ENCODE data around the gene L3MBTL2. TPM values are rescaled to one million over a fixed set of nuclear protein-coding genes. Genes with fewer than 3 reads are reported as not detected.
A peak's percentile ranks its signal among the peaks of the same experiment; 100 is the strongest.
"Not testable (repeated sequence)": the region's sequence is repeated elsewhere in the genome, so short reads cannot be mapped to it uniquely, and the experiment has no call there.

L3MBTL2 gene
- total and polyA plus RNA-seq, 2 donors (not counting 1 experiment from before 2014, with no cell fraction given) = 22.5 to 37.3 TPM

DNA sequence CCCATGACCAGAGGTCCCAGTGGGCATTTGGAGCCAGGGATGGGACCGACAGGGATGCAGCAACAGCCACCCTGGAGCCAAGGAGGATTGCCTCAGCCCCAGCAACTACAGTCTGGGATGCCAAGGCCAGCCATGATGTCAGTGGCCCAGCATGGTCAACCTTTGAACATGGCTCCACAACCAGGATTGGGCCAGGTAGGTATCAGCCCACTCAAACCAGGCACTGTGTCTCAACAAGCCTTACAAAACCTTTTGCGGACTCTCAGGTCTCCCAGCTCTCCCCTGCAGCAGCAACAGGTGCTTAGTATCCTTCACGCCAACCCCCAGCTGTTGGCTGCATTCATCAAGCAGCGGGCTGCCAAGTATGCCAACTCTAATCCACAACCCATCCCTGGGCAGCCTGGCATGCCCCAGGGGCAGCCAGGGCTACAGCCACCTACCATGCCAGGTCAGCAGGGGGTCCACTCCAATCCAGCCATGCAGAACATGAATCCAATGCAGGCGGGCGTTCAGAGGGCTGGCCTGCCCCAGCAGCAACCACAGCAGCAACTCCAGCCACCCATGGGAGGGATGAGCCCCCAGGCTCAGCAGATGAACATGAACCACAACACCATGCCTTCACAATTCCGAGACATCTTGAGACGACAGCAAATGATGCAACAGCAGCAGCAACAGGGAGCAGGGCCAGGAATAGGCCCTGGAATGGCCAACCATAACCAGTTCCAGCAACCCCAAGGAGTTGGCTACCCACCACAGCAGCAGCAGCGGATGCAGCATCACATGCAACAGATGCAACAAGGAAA, 27.3 kb upstream of the L3MBTL2 start:
- CTCF ChIA-PET = interaction anchor here (1.7 kb wide), 1 partner anchor 255 kb away, joined by 4 read pairs; no protein-coding TSS in a partner anchor
- Mint-ChIP-seq H3K4me3 (no peak overlapping the region), H3K9me3 (ENCODE audit: insufficient read depth) (no peaks in the 10 kb centered on the region), H3K4me1 (peaks cover 27% of the 10 kb centered on the region), H3K27ac (no peak overlapping the region), H3K27me3 (no peaks in the 10 kb centered on the region)
- Histone ChIP-seq H3K4me3 (ENCODE audit: control extremely low read depth in 1 of 5, extremely low read depth in 1 of 5, insufficient read depth in 1 of 5, low read depth in 2 of 5, low read length in 4 of 5) (no peak overlapping the region), H3K4me2 (replicated peaks; ENCODE audit: low read depth, low read length, poor library complexity, severe bottlenecking) (no peak overlapping the region), H2AFZ (ENCODE audit: insufficient read depth, low read depth, low read length, poor library complexity, severe bottlenecking) (no peak overlapping the region), H3K36me3 (replicated peaks in 1 of 2; ENCODE audit: control extremely low read depth in 1 of 2, control insufficient read depth in 1 of 2, extremely low read depth in 1 of 2, insufficient read depth in 2 of 2, low read length in 1 of 2) (peaks cover 18 to 75% of the 10 kb centered on the region in 2 experiments), H3K9me3 (ENCODE audit: control extremely low read depth in 1 of 3, control insufficient read depth in 2 of 3, insufficient read depth in 1 of 3, low read length in 2 of 3) (peaks cover 0 to 4% (median 0%) of the 10 kb centered on the region in 3 donors), H3K9ac (ENCODE audit: low read length) (no peak overlapping the region), H3K79me2 (ENCODE audit: control insufficient read depth, insufficient read depth, low read length) (no peaks in the 10 kb centered on the region), H3K27me3 (replicated peaks in 1 of 4; ENCODE audit: control extremely low read depth in 1 of 4, control insufficient read depth in 3 of 4, insufficient read depth in 4 of 4, low read length in 3 of 4) (no peaks in the 10 kb centered on the region), H3K27ac (ENCODE audit: low read length in 2 of 2) (no peak overlapping the region), H3K4me1 (ENCODE audit: control insufficient read depth in 2 of 2, insufficient read depth in 2 of 2, low read length in 2 of 2) (peaks cover 3 to 5% of the 10 kb centered on the region in 2 donors), H4K20me1 (ENCODE audit: control insufficient read depth, insufficient read depth, low read length, poor library complexity, severe bottlenecking) (peaks cover 29% of the 10 kb centered on the region)
- POLR2A ChIA-PET = no interaction called here
- TF ChIP-seq, protein P1, sequence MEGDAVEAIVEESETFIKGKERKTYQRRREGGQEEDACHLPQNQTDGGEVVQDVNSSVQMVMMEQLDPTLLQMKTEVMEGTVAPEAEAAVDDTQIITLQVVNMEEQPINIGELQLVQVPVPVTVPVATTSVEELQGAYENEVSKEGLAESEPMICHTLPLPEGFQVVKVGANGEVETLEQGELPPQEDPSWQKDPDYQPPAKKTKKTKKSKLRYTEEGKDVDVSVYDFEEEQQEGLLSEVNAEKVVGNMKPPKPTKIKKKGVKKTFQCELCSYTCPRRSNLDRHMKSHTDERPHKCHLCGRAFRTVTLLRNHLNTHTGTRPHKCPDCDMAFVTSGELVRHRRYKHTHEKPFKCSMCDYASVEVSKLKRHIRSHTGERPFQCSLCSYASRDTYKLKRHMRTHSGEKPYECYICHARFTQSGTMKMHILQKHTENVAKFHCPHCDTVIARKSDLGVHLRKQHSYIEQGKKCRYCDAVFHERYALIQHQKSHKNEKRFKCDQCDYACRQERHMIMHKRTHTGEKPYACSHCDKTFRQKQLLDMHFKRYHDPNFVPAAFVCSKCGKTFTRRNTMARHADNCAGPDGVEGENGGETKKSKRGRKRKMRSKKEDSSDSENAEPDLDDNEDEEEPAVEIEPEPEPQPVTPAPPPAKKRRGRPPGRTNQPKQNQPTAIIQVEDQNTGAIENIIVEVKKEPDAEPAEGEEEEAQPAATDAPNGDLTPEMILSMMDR (IDR thresholded peaks at IDR 0.05) = no peak
- no peak for TF ChIP-seq EZH2 (IDR thresholded peaks at IDR 0.05; ENCODE audit: borderline replicate concordance, insufficient read depth, low read depth, low read length, poor library complexity, severe bottlenecking)
- DNase-seq (no peak), ATAC-seq (ENCODE audit: low read depth) (no peak)
- 100% methylated on average over 6 of the region's 9 CpGs for WGBS (ENCODE audit: insufficient coverage)
- intact Hi-C loops (cut with micrococcal nuclease) = no loop called here

DNA sequence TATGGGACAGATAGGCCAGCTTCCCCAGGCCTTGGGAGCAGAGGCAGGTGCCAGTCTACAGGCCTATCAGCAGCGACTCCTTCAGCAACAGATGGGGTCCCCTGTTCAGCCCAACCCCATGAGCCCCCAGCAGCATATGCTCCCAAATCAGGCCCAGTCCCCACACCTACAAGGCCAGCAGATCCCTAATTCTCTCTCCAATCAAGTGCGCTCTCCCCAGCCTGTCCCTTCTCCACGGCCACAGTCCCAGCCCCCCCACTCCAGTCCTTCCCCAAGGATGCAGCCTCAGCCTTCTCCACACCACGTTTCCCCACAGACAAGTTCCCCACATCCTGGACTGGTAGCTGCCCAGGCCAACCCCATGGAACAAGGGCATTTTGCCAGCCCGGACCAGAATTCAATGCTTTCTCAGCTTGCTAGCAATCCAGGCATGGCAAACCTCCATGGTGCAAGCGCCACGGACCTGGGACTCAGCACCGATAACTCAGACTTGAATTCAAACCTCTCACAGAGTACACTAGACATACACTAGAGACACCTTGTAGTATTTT, 26.6 kb upstream of the L3MBTL2 start:
- CTCF ChIA-PET = no interaction called here
- intact Hi-C loops (cut with micrococcal nuclease) = no loop called here
- Histone ChIP-seq H3K27ac (ENCODE audit: low read length in 2 of 2) (no peak overlapping the region), H3K27me3 (replicated peaks in 1 of 4; ENCODE audit: control extremely low read depth in 1 of 4, control insufficient read depth in 3 of 4, insufficient read depth in 4 of 4, low read length in 3 of 4) (no peaks in the 10 kb centered on the region), H3K4me3 (ENCODE audit: control extremely low read depth in 1 of 5, extremely low read depth in 1 of 5, insufficient read depth in 1 of 5, low read depth in 2 of 5, low read length in 4 of 5) (no peak overlapping the region), H3K4me2 (replicated peaks; ENCODE audit: low read depth, low read length, poor library complexity, severe bottlenecking) (no peak overlapping the region), H2AFZ (ENCODE audit: insufficient read depth, low read depth, low read length, poor library complexity, severe bottlenecking) (no peak overlapping the region), H3K9me3 (ENCODE audit: control extremely low read depth in 1 of 3, control insufficient read depth in 2 of 3, insufficient read depth in 1 of 3, low read length in 2 of 3) (peaks cover 0 to 4% (median 0%) of the 10 kb centered on the region in 3 donors), H3K4me1 (ENCODE audit: control insufficient read depth in 2 of 2, insufficient read depth in 2 of 2, low read length in 2 of 2) (peaks cover 3 to 5% of the 10 kb centered on the region in 2 donors), H3K36me3 (replicated peaks in 1 of 2; ENCODE audit: control extremely low read depth in 1 of 2, control insufficient read depth in 1 of 2, extremely low read depth in 1 of 2, insufficient read depth in 2 of 2, low read length in 1 of 2) (peaks cover 12 to 69% of the 10 kb centered on the region in 2 experiments), H3K79me2 (ENCODE audit: control insufficient read depth, insufficient read depth, low read length) (no peaks in the 10 kb centered on the region), H4K20me1 (ENCODE audit: control insufficient read depth, insufficient read depth, low read length, poor library complexity, severe bottlenecking) (peaks cover 29% of the 10 kb centered on the region), H3K9ac (ENCODE audit: low read length) (no peak overlapping the region)
- Mint-ChIP-seq H3K27me3 (no peaks in the 10 kb centered on the region), H3K9me3 (ENCODE audit: insufficient read depth) (no peaks in the 10 kb centered on the region), H3K4me3 (no peak overlapping the region), H3K4me1 (peaks cover 27% of the 10 kb centered on the region), H3K27ac (peak overlapping the region; percentile 56)
- TF ChIP-seq, protein P1 (IDR thresholded peaks at IDR 0.05) = no peak
- no peak for TF ChIP-seq EZH2 (IDR thresholded peaks at IDR 0.05; ENCODE audit: borderline replicate concordance, insufficient read depth, low read depth, low read length, poor library complexity, severe bottlenecking)
- ATAC-seq (ENCODE audit: low read depth) (no peak), DNase-seq (no peak)
- POLR2A ChIA-PET = no interaction called here
- 81% methylated on average over 5 of the region's 8 CpGs for WGBS (ENCODE audit: insufficient coverage)

DNA sequence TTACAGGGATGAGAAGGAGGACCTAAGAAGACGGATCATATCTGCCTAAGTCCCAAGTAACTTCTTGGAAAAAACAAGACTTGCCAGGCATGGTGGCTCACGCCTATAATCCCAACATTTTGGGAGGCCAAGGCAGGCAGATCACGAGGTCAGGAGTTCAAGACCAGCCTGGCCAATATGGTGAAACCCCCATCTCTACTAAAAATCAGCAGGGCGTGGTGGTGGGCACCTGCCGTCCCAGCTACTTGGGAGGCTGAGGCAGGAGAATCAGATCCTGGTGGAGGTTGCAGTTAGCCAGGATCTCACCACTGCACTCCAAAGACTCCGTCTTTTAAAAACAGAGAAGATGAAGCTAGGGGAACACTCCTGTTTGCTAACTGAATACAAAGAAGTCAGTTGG, 24.8 kb upstream of the L3MBTL2 start:
- H3K4me3 ChIP-seq (ENCODE audit: control extremely low read depth in 1 of 5, extremely low read depth in 1 of 5, insufficient read depth in 1 of 5, low read depth in 2 of 5, low read length in 4 of 5); H3K27ac Mint-ChIP-seq; DNase-seq; ATAC-seq (ENCODE audit: low read depth); H3K27me3 ChIP-seq (replicated peaks in 1 of 4; ENCODE audit: control extremely low read depth in 1 of 4, control insufficient read depth in 3 of 4, insufficient read depth in 4 of 4, low read length in 3 of 4); H3K9me3 Mint-ChIP-seq (ENCODE audit: insufficient read depth); H2AFZ ChIP-seq (ENCODE audit: insufficient read depth, low read depth, low read length, poor library complexity, severe bottlenecking); H3K9me3 ChIP-seq (ENCODE audit: control extremely low read depth in 1 of 3, control insufficient read depth in 2 of 3, insufficient read depth in 1 of 3, low read length in 2 of 3); H3K27me3 Mint-ChIP-seq; H3K27ac ChIP-seq (ENCODE audit: low read length in 2 of 2); H3K4me1 ChIP-seq (ENCODE audit: control insufficient read depth in 2 of 2, insufficient read depth in 2 of 2, low read length in 2 of 2); H3K4me2 ChIP-seq (replicated peaks; ENCODE audit: low read depth, low read length, poor library complexity, severe bottlenecking); POLR2A ChIA-PET; intact Hi-C loops (cut with micrococcal nuclease); H3K79me2 ChIP-seq (ENCODE audit: control insufficient read depth, insufficient read depth, low read length); H3K9ac ChIP-seq (ENCODE audit: low read length); H3K4me3 Mint-ChIP-seq: not testable (repeated sequence)
- H3K36me3 ChIP-seq (replicated peaks in 1 of 2; ENCODE audit: control extremely low read depth in 1 of 2, control insufficient read depth in 1 of 2, extremely low read depth in 1 of 2, insufficient read depth in 2 of 2, low read length in 1 of 2) = peaks cover 8 to 50% of the 10 kb centered on the region in 2 experiments
- CTCF ChIA-PET = interaction anchor here (0.7 to 1.2 kb wide), 2 partner anchors 30 to 57 kb away, joined by 3 read pairs; no protein-coding TSS in a partner anchor
- H3K4me1 Mint-ChIP-seq = peaks cover 21% of the 10 kb centered on the region
- whole genome bisulfite sequencing (ENCODE audit: insufficient coverage) = 94% methylated on average over 4 of the region's 6 CpGs
- H4K20me1 ChIP-seq (ENCODE audit: control insufficient read depth, insufficient read depth, low read length, poor library complexity, severe bottlenecking) = peaks cover 29% of the 10 kb centered on the region
